Measurements from ENCODE around the gene CLIC4. TPM values are rescaled to one million over a fixed set of nuclear protein-coding genes. Genes with fewer than 3 reads are reported as not detected.

Gene CLIC4
- polyA plus RNA-seq, 1 experiment = 561 TPM

GRCh38 chr1:24764439-24764838, 19.2 kb downstream of the CLIC4 start:
- Histone ChIP-seq H3K4me3 (ENCODE audit: low read depth, low read length) (no peak overlapping the region), H3K27ac (ENCODE audit: low read depth, low read length) (no peak overlapping the region), H3K9me3 (ENCODE audit: control insufficient read depth, insufficient read depth, low read length) (no peaks in the 10 kb centered on the region), H3K27me3 (ENCODE audit: control insufficient read depth, insufficient read depth, low read length) (no peaks in the 10 kb centered on the region)
- no peak for DNase-seq (ENCODE audit: low read depth, low spot score)
- CTCF ChIA-PET = interaction anchor here (0.5 kb wide), 1 partner anchor 700 kb away, joined by 4 read pairs; no protein-coding TSS in a partner anchor
- TF ChIP-seq, protein P1, sequence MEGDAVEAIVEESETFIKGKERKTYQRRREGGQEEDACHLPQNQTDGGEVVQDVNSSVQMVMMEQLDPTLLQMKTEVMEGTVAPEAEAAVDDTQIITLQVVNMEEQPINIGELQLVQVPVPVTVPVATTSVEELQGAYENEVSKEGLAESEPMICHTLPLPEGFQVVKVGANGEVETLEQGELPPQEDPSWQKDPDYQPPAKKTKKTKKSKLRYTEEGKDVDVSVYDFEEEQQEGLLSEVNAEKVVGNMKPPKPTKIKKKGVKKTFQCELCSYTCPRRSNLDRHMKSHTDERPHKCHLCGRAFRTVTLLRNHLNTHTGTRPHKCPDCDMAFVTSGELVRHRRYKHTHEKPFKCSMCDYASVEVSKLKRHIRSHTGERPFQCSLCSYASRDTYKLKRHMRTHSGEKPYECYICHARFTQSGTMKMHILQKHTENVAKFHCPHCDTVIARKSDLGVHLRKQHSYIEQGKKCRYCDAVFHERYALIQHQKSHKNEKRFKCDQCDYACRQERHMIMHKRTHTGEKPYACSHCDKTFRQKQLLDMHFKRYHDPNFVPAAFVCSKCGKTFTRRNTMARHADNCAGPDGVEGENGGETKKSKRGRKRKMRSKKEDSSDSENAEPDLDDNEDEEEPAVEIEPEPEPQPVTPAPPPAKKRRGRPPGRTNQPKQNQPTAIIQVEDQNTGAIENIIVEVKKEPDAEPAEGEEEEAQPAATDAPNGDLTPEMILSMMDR (IDR thresholded peaks at IDR 0.05; ENCODE audit: low read depth, low read length) = no peak
- POLR2A ChIA-PET = no interaction called here

DNA sequence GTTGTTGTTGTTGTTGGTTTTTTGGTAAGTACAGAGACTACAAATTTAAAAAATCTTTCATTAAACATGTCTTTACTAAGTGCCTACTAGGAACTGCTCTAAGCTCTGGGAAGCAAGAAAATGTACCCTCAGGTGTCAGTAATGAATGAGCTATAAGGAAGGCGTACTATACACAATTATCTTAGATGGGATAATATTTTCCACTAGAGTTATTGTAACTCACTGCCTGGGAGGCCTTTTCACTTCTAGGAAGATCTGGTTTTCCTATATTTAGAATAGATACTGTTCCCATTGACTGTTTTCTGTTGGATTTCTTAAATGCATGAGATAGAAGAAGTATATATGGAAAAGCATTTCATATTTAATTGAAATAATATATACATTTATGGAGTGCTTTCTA, 19.6 kb downstream of the CLIC4 start:
- DNase-seq (ENCODE audit: low read depth, low spot score) = no peak
- ChIA-PET POLR2A (interaction anchor here (0.7 kb wide), 1 partner anchor 20 kb away, joined by 4 read pairs; no protein-coding TSS in a partner anchor), CTCF (interaction anchor here (0.5 to 0.9 kb wide), 4 partner anchors 20 to 700 kb away, joined by 3 to 5 read pairs (median 4); no protein-coding TSS in a partner anchor)
- TF ChIP-seq, protein P1 (IDR thresholded peaks at IDR 0.05; ENCODE audit: low read depth, low read length) = no peak
- Histone ChIP-seq H3K27ac (ENCODE audit: low read depth, low read length) (no peak overlapping the region), H3K9me3 (ENCODE audit: control insufficient read depth, insufficient read depth, low read length) (no peaks in the 10 kb centered on the region), H3K27me3 (ENCODE audit: control insufficient read depth, insufficient read depth, low read length) (no peaks in the 10 kb centered on the region), H3K4me3 (ENCODE audit: low read depth, low read length) (no peak overlapping the region)

GRCh38 chr1:24765308-24765988, 20.2 kb downstream of the CLIC4 start:
- no peak overlapping the region for H3K4me3 ChIP-seq (ENCODE audit: low read depth, low read length)
- H3K27me3 ChIP-seq (ENCODE audit: control insufficient read depth, insufficient read depth, low read length) = no peaks in the 10 kb centered on the region
- TF ChIP-seq, protein P1 (IDR thresholded peaks at IDR 0.05; ENCODE audit: low read depth, low read length) = no peak
- peak overlapping the region; percentile 21 for H3K27ac ChIP-seq (ENCODE audit: low read depth, low read length)
- CTCF ChIA-PET = interaction anchor here (0.7 to 0.9 kb wide), 3 partner anchors 19 to 77 kb away, joined by 3 to 5 read pairs (median 4); no protein-coding TSS in a partner anchor
- POLR2A ChIA-PET = interaction anchor here (0.7 to 0.8 kb wide), 2 partner anchors 20 to 450 kb away, joined by 3 to 4 read pairs; no protein-coding TSS in a partner anchor
- no peaks in the 10 kb centered on the region for H3K9me3 ChIP-seq (ENCODE audit: control insufficient read depth, insufficient read depth, low read length)
- DNase-seq (ENCODE audit: low read depth, low spot score) = no peak

GRCh38 chr1:24767351-24767750, 22.1 kb downstream of the CLIC4 start:
- ChIA-PET POLR2A (interaction anchor here (0.6 to 1.5 kb wide), 3 partner anchors 8 to 403 kb away, joined by 4 to 8 read pairs (median 7); no protein-coding TSS in a partner anchor), CTCF (interaction anchor here (2.8 kb wide), 1 partner anchor 79 kb away, joined by 13 read pairs; no protein-coding TSS in a partner anchor)
- no peak overlapping the region for H3K4me3 ChIP-seq (ENCODE audit: low read depth, low read length)
- no peaks in the 10 kb centered on the region for H3K9me3 ChIP-seq (ENCODE audit: control insufficient read depth, insufficient read depth, low read length)
- TF ChIP-seq, protein P1 (IDR thresholded peaks at IDR 0.05; ENCODE audit: low read depth, low read length) = no peak
- H3K27me3 ChIP-seq (ENCODE audit: control insufficient read depth, insufficient read depth, low read length) = no peaks in the 10 kb centered on the region
- H3K27ac ChIP-seq (ENCODE audit: low read depth, low read length) = no peak overlapping the region
- DNase-seq (ENCODE audit: low read depth, low spot score) = no peak

Data from AG04450 (cell line).